ENCODE data around the gene CDH23.

Gene CDH23

DNA sequence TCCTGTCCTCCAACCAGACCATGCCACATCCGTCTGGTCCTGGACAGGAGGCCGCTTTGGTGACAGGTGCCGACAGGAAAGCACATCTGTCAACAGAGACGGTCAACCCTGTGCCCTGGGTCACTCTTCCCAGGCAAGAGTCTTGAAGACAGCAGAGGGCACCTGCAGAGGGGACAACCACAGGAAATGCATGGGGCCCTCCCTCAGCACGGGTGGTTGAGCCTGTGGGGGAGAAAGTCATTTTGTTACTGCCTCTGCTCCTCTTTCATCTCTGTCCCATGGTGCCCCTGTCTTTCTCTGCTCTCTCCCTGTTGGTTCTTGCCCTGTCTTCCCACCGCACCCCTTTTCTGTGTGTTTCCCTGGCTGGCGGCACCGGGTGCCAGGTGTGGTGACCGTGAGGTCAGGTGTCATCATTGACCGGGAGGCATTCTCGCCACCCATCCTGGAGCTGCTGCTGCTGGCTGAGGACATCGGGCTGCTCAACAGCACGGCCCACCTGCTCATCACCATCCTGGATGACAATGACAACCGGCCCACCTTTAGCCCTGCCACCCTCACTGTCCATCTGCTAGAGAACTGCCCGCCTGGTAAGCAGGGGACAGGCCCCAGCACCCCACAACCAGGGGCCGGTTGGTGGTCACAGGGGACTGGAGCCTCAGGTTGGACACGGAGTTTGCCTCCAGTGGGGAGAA lies 394.2 kb downstream of the CDH23 start:
- no peak for DNase-seq

DNA sequence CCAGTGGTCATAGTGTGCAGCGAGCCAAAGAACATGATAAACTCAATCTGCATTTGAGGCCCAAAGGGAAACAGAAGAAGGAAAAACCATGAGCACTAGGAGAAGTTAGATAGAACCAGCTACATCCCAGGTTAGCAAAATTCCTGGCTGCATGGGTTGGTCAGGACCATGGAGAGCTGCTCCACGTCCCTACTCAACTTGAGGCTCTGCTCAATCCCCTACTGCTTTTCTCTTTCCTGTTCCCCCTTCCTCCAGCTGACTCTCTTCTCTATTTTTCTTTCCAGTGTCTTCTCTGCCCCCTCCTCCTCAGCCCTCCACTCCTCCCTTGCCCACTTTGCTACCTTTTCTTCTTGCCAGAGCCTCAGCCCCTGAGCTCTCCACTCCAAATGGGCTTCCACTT lies 398.5 kb downstream of the CDH23 start:
- DNase-seq: no peak

GRCh38 chr10:71796749-71797405 lies 400.2 kb downstream of the CDH23 start:
- no peak for DNase-seq

- no peak for DNase-seq
These were observed 401.0 kb downstream of the CDH23 start for GRCh38 chr10:71797533-71798307.

DNA sequence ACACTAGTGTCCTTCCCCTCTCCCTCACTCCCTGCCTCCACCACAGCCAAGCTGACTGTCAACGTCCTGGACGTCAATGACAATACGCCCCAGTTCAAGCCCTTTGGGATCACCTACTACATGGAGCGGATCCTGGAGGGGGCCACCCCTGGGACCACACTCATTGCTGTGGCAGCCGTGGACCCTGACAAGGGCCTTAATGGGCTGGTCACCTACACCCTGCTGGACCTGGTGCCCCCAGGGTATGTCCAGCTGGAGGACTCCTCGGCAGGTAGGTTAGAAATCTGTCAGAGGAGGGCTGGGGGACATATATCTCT lies 401.5 kb downstream of the CDH23 start:
- no peak for DNase-seq

- DNase-seq: no peak
These were observed 402.4 kb downstream of the CDH23 start for GRCh38 chr10:71799112-71799511.

GRCh38 chr10:71799608-71800453 lies 403.1 kb downstream of the CDH23 start:
- no peak for DNase-seq

DNA sequence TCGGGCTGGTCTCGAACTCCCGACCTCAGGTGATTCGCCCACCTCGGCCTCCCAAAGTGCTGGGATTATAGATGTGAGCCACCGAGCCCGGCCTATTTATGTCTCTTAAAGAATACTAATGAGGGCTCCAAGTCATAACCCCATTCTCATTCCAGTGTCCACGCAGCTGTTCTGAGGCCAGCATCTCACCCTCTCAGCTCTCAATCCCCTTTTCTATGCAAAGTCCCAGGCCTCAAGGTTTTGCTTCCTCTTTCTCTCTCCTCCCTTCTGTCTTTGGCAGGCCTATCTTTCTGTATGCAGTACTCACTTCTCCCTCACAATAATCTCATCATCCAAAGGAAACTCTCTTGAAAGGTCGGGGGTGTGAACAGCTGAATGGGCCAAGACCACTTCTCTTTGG lies 404.6 kb downstream of the CDH23 start:
- no peak for DNase-seq

GRCh38 chr10:71802235-71802634 lies 405.5 kb downstream of the CDH23 start:
- no peak for DNase-seq

GRCh38 chr10:71802715-71803488 lies 406.2 kb downstream of the CDH23 start:
- DNase-seq: no peak

- no peak for DNase-seq
These were observed 407.4 kb downstream of the CDH23 start for GRCh38 chr10:71804077-71804476.

GRCh38 chr10:71805776-71806703 lies 409.3 kb downstream of the CDH23 start:
- no peak for DNase-seq

- DNase-seq: no peak
These were observed 410.2 kb downstream of the CDH23 start for GRCh38 chr10:71806704-71807556.

DNA sequence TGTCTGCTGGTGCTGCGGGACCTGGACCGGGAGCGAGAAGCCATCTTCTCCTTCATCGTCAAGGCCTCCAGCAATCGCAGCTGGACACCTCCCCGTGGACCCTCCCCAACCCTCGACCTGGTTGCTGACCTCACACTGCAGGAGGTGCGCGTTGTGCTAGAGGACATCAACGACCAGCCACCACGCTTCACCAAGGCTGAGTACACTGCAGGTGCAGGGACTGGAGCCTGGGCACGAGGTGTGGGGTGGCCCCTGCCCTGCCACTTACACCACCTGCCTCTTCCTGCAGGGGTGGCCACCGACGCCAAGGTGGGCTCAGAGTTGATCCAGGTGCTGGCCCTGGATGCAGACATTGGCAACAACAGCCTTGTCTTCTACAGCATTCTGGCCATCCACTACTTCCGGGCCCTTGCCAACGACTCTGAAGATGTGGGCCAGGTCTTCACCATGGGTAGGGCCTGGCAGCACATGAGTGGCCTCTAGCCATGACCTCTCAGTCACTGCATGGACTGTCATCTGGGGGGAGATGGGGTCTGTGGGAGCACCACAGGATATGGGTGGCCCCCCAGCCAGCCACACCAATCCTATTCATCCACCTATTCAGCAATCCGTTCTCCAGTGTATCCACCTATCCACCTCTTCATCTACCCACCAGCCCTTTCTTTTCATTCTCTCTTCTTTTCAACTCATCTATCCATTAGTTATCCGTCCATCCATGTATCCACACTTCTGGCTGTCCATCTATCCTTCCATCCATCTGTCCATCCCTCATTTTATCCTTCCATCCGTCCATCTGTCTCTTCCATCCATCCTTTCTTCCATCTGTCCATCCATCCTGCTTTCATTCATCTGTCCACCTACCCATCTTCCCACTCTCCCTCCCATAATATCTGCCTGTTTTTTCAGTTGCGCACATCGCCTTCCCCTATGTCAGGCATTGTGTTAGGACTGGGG lies 411.1 kb downstream of the CDH23 start:
- no peak for DNase-seq

DNA sequence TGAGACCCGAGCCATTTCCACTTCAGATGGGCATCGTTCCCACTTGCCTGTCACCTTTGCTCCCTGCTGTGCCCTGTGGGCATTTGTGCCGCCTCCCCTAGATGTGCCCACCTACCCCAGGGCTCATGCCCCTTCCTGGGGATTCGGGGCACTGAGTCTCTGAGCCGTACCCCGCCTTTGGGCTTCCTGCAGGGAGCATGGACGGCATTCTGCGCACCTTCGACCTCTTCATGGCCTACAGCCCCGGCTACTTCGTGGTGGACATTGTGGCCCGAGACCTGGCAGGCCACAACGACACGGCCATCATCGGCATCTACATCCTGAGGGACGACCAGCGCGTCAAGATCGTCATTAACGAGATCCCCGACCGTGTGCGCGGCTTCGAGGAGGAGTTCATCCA lies 412.9 kb downstream of the CDH23 start:
- DNase-seq: no peak

DNA sequence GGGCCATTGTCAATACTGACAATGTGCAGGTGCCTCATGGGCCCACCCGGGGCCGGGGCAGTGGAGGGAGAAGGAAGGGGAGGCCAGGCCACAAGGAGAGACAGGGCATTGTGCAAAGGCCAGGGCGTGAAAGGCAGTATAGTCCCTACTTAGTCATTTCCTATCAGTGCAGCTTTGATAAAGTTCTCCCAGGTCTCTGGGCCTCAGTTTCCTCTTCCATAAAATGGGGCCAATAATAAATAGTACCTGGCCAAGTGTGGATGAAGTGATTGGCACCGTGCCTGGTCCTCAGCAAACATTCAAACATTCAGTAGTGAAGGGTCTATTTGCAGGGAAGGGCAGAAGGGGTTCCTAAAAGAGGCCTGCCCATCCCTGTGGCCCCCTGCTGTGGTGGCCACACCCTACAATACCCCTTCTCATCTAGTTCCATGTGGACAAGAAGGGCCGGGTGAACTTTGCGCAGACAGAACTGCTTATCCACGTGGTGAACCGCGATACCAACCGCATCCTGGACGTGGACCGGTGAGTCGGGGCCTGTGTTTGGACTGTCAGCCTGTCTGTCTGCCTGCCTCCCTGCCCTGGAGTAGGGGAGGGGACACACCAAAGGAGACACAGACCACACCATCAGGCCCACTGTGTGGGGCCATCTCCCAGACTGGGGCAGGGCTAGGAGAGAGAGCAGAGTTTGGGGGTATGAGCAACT lies 413.5 kb downstream of the CDH23 start:
- DNase-seq: no peak

- DNase-seq: no peak
These were observed 414.6 kb downstream of the CDH23 start for GRCh38 chr10:71811351-71811750.
